GM21423 (cell line): Measurements from ENCODE around the gene PTCD1.

Experiments
- ATAC-seq: cut with Tn5 transposase; IDR thresholded peaks from one replicate; pipeline ENCODE4 v1.9.1; 2021; ENCODE audit warnings: mild to moderate bottlenecking, moderate library complexity; ENCODE audit not compliant: unreplicated experiment

The PTCD1 gene, protein sequence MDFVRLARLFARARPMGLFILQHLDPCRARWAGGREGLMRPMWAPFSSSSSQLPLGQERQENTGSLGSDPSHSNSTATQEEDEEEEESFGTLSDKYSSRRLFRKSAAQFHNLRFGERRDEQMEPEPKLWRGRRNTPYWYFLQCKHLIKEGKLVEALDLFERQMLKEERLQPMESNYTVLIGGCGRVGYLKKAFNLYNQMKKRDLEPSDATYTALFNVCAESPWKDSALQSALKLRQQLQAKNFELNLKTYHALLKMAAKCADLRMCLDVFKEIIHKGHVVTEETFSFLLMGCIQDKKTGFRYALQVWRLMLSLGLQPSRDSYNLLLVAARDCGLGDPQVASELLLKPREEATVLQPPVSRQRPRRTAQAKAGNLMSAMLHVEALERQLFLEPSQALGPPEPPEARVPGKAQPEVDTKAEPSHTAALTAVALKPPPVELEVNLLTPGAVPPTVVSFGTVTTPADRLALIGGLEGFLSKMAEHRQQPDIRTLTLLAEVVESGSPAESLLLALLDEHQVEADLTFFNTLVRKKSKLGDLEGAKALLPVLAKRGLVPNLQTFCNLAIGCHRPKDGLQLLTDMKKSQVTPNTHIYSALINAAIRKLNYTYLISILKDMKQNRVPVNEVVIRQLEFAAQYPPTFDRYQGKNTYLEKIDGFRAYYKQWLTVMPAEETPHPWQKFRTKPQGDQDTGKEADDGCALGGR

DNA sequence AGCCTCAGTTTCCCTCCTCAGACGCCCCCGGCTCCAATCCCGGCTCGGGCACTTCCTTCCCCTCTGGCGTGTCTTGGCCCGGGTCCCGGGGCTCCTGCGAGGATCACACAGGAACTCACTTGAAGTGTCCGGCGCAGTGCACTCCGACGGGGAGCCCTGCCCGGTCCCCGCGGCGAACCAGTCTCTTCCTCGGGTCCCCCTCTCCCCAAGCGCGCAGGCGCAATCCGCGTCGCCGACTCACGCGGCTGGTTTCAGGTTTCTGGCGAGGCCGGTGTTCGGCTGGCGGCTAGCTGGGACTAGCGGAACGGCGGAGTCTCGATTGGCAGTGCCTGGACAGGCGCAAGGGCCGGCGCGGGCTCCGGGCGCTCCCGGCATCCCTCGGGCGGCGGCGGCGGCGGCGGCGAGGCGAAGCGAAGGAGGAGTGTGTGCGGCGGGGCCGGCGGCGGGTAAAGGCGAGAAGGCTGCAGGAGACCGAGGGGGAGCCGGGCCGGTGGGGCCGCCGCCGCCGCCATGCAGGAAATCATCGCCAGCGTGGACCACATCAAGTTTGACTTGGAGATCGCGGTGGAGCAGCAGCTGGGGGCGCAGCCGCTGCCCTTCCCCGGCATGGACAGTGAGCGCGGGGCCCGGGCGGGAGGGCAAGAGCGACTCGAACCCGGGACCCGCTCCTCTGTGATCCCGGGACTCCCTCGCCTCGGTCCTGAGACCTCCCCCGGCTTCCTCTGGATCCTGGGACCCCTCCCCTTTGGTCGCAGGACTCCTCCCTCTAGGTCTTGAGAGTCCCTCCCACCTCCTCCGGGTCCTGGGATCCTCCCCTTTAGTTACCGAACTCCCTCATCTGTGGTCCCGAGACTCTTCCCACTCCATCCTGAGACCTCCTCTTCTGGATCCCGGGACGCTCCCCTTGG, at the start of gene PTCD1, which contains the start of gene CPSF4:
Gene PTCD1, minus strand, starts transcription at position 226 of the 908 bp plus-strand sequence. CDS start 3,556 bp downstream, outside the sequence.
Gene CPSF4, plus strand, starts transcription at position 371 of the 908 bp plus-strand sequence. Its CDS starts 140 bp downstream, at position 511.
- ATAC-seq = peak; percentile 92

DNA sequence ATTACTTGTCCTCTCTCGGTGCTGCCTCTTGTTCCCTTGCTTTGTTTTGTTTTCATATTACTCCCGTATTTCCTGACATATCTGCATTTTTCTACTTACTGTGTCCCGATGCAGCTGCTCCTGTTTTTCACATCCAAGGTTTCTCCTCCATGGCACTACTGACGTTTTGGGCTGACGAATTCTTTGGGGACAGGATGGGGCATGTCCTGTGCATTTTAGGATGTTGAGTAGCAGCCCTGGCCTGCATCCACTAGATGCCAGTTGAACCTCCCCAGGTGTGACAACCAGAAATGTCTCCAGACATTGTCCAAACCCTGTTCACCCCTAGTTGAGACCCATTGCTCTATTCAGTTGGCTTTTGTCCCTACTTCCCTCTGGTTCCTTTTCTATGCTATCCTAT, 46.5 kb upstream of the PTCD1 start:
- no peak for ATAC-seq

DNA sequence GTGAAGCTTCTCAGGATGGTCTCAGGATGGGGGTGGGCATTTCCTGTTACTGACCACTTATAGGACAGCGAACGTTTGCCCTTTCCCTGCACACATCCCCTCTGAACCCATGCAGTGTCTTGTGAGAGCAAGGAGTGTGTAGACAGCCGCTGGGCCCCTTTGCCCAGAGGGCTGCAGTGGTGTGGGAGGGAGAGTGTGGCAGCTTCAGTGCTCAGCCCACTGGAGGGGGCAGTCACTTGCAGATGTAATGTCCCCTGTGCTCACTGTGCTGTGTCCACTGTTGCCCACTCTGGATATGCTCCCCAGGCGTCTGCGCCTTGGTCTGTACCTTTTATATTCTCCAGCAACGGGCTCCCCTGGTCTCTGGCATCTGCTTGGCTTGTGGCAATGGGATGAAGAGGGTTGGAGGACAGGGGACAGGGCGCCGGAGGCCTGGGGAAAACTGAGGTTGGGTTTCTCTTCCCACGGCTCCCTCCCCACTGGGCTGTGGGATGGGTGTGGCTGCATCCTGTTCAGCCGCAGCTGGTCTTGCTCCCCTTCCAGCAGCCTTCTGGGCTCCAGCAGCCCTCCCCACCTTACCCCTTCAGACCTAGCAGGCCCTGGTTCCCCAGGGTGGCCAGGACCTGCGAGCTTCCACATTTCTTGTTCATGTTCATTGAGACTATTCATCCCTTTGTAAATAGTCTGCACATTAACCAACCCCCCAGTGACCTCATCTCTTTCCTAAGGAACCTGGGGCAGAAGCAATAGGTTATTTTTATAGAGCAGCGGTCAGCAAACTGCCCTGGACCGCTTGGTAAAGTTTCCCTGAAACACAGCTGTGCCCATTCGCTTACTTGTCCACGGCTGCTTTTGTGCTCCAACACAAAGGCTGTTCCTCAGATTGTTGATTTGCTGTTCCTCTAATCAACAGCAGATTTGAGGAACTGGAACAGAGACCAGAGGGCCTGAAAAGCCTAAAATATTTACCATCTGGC, 40.2 kb upstream of the PTCD1 start:
- ATAC-seq = no peak

DNA sequence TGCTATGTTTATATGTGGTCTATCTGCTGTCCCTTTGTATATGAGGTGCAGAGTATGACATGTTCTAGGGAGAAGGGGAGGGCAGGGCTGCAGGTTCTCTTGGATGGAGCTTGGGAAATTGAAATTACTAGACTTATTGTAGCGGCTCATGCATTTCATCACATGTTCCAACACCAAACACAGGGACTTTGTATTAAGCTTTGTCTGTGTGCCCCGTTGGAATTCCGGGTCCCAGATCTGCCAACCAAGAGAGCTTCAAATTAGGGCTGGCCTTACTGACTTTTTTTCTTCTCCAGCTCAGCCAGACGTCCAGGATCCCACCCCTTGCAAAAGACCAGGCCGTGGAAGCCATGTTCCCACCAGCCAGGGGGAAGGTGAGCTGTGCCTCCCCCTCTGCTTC, 37.5 kb upstream of the PTCD1 start:
- no peak for ATAC-seq

DNA sequence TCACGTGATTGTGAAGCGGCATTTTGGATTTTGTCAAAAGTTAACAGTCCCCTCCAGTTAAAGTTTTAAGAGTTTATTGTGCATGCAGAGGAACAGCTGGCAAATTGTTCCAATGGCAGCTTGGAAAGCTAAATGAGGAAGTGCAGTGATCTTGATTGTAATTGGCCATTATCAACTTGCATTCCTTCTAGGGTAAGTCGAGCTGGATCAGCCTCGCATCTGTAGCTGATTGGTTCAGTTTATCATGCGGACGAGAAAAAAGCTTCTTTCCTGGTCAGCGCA, 34.7 kb upstream of the PTCD1 start:
- ATAC-seq = no peak

DNA sequence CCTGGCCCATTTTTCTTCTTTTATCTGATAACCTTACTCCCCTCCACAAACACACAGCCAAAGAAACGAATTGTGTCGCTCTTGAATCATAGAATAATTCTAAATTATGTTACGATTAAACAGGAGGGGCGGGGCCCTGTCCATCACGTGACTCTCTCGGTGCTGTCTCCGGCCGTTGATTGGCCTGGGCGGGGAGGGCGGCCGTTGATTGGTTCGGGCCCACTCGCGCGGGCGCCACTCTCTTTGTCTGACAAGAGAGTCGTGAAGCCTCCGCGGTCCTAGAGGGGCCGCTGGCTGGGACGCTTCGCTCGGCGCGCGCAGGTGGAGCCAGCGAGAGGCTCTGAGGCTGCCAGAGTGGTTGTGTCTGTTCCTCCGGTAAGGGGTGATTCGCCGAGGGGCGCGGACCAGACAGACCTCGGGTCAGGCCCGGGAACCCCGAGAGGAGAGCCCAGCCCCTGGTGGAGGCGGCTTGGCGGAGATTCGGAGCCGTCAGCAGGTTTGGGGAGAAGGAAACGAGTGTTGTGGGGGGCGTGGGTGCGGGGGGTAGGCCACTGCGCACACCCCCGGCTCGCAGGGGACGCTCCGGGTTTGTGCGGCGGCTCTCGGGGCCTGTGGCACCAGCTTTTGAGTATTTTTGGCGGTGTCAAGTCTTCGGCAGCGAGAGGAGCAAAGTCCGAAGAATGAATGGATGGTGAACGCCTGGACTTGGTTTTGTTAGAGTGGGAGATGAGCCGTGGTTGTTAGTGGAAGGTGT, 34.1 kb upstream of the PTCD1 start, which contains the start of gene ZNF789:
Gene ZNF789, plus strand, starts transcription at position 330 of the 754 bp plus-strand sequence. CDS start 3,567 bp downstream, outside the sequence.
- ATAC-seq = peak; percentile 94

DNA sequence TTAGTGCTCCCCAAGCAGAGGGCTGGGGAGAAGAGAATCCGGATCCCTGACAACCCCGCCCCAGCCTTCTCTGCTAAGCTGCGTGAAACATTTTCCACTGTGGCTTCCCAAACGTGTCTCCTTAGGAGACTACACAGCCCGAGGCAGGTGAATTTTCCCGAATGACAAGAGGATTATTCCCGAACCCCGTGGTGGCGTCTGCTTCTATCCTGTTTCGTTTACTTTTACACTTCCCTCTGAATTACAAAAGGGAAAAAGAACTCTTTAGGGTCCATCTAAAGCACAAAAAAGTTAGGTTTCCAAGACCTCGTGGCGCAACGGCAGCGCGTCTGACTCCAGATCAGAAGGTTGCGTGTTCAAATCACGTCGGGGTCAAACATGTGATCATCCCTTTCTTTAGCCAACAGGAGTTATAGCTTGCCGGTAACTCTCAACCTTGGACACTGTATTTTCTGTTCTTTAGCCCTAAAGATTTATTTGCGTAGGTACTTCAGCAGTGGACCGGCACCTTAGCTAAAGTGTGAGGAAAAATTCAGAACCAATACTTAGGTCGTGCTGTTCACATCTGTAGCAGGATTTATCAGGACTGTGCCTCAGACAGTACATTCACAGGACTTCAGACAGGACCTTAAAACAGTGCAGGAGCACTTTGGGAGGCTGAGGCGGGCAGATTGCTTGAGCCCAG, 30.9 kb upstream of the PTCD1 start:
- no peak for ATAC-seq

DNA sequence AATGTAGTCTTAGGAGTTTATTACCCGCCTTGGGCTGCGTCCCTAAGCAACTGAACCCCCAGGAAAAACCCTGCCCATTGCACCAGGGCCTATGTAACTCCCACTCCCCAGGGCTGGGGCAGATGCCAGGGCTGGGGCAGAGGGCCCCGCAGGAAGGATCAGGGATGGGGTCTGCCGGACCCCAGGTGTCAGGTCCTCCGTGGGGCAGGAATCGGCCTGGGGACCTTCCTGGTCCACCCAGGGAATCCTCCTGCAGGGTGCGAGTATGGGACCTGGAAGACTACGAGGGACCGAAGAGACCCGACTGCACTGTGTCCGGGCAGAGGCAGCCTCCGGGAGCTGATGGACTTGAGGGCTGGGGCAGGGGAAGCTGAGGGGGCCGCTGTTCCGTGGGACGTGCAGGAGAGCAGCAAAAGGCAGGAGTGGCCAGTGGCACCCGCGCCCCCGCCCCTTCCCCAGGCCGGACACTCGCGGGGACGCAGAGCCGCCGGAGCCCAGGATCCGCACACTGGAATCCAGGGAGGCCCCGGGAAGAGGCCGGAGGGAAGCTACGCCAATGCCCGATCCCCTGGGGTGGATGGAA, 29.8 kb upstream of the PTCD1 start:
- ATAC-seq = no peak

DNA sequence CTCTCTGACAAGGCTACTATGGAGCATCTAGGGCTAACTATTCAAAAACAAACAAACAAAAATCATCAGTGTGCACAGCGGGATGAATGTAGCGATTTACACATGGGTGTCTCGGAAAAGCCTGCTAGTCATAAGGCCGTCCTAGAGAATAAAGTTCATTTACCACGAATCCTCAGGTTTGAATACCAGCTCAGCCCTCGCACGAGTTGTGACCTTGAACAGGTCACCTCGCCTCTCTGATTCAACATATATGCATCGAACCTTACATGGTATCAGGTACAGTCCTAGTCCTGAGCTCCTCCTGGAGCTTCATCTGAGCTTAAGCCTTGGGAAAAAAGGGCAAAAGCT, 26.8 kb upstream of the PTCD1 start:
- ATAC-seq = no peak

DNA sequence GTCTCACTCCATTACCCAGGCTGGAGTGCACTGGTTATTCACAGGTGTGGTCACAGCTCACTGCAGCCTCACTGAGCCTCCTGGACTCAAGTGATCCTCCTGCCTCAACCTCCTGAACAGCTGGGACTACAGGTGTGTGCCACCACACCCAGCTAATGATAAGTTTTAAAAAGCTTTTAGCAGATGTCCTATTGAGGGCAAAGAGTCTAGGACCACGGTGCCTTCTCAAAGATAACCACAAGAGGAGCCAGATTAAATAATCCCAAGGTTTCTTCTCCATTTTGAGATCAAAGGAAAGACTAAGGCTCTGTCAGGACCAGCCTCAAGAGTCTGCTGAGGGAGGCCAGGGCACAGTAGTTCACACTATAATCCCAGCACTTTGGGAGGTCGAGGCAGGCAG, 22.6 kb upstream of the PTCD1 start:
- no peak for ATAC-seq

DNA sequence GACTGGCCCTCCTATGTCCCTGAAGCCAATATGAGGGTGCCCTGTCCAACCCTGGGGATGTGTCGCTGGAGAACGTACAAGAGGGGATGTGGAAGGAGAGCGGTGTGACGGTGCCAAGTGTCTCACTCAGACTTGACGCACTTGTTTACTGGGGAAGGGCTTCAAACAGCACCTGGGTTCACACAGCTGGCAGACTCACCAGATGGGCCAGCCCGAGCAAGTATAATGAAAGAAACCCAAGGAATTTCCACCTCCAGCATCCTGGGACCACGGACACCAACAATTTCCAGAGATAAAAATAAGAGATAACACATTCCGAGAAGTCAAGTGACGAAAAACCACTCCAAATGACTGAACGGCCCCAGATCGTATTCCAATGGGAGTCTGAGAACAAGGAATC, 22.1 kb upstream of the PTCD1 start:
- no peak for ATAC-seq

DNA sequence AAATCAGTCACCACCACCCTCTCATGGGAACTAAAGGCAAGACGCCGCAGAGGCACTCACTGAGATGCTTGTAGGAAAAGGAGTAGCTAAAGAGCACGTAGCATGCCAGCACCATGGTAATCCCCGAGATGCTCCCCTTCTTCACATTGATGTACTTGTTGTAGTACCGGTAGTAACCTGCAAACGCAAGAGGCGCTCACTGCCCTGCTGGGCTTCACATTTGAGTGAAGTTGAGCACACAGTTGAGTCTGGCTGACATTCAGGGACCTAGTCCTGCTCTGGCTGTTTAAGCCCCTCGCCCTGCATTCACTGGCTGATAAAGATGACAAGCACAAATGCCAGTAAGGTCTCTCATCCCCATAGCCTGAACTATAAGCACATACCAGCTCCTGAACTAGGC, 20.5 kb upstream of the PTCD1 start:
- no peak for ATAC-seq

DNA sequence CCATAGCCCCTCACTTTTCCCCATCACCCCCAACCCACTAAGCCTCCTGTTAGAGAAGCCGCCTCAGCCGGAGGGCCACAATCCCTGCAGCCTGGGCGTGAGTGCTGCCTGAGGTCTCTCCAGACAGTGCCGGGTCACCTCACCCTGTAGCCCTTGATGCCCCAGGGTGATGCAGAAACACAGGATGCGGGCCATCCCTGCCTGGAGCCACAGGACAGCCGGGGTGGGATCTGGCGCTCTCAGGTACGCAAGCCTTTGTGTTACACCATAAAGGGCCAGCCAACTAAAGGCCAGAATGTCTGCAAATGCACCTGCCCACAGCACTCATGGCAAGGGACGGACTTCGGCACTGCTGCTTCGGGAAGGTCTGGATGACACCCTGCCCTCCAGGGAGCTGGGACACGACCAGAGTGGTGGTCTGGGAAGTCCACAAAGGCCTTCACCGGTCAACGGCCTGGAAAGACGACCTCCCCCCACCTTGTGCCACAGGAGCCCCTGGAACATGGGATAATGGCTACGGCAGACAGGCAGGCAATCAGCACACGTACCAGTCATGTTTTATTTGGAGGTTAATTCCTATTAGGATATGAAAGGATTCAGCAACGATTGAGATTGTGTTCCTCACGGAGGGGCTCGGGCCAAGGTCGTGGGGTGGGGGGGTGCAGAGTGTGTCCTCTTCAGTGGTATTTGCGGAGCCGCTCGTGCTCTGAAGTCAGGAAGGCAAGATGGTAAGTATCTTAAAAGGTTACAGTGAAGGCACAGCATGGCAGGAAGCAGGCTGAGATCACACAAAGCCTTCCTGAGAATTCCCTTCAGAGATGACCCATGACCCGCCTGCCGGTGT, 19.3 kb upstream of the PTCD1 start:
- ATAC-seq = no peak

DNA sequence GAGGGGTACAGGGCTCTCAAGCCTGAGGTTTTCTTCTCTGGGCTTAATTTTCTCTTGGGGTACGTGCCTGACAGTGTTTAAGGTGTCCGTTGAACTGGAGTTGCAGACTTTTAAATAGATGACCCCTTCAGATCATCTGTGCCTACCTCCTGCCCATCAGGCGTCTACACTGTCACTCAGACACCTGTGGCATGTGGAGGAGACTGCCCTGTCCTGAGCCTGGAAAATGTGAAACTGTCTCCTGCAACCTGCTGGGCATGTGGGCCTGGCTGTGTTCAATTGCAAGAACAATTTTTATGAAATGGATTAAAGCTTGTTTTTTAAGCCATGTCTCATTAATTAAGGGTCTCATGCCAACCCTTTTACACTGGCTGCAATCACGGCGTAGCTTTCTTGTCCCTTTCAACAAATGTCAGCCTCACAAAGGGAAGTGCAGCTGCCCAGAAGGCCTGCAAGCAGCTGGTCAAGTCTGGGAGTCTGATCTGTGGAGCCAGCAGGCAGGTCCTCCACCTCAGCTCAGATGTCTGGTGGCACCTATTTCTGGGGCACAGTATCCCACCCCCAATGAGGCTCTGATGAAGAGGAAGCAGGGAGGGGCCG, 18.6 kb upstream of the PTCD1 start:
- ATAC-seq = no peak

DNA sequence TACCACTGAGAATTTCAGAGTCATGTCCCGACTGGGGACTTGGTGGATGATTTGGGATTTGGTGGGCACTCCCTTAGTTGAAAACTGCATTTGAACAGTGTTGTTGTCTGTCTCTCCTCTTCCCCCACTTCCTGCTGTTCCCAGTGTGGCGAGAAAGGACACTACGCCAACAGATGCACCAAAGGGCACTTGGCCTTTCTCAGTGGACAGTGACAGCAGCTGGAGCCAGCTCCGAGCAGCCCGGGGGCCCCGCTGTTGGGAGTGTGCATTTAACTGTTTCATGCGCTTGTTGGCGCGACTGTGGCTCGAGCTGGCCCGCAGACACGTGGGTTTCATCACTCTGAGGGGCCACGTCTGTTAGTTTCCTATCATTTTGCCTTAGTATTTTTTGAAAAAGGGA, 17.7 kb upstream of the PTCD1 start:
- no peak for ATAC-seq

DNA sequence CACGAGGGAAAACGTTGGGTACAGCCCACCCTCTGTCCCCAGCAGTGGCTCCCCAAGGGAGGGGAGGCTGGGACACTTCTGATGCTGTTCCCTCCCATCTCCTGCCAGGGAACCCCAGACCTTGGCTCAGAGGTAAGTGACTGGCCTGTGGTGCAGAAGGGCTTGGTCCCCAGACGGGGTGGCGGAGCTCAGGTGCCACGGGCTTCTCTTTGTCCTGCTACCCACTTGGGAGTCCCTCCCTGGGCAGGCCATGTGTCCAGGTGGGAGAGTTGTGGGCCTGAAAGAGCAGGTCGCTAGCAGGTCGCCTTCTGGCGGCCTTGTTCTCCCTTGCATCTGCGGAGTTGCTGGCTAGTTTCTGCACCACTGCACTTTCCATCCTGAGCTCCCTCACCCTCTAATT, 17.3 kb upstream of the PTCD1 start:
- ATAC-seq = no peak

DNA sequence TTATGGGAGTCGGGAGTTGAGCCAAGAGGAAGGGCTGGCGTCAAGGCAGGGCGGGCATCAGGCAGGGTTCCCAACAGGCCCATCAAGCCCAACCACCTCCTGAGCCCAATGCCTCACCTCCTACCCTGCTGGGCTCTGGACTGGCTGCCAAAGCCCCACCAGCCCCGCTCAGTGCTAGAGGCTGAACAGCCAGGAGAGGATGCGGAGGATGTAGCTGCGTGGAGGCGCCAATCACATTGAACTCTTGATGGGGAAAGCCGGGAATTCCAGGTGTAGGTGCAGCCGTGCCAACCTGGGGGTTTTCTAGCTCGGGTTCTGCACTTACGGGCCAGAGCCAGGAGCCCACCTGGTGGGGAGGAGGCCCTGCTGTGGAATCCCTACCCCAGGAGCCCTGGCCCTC, 14.5 kb upstream of the PTCD1 start:
- no peak for ATAC-seq
